Amygdala (tissue), 56 donors: ENCODE measurements around the gene LZTS2.
"Not testable (repeated sequence)": the region's sequence is repeated elsewhere in the genome, so short reads cannot be mapped to it uniquely, and the experiment has no call there.

Experiments used
- DNase-seq, 56 donors: peaks; one replicate each; lab custom pipeline; 2025; lab: John Stamatoyannopoulos, UW

The LZTS2 gene

DNA sequence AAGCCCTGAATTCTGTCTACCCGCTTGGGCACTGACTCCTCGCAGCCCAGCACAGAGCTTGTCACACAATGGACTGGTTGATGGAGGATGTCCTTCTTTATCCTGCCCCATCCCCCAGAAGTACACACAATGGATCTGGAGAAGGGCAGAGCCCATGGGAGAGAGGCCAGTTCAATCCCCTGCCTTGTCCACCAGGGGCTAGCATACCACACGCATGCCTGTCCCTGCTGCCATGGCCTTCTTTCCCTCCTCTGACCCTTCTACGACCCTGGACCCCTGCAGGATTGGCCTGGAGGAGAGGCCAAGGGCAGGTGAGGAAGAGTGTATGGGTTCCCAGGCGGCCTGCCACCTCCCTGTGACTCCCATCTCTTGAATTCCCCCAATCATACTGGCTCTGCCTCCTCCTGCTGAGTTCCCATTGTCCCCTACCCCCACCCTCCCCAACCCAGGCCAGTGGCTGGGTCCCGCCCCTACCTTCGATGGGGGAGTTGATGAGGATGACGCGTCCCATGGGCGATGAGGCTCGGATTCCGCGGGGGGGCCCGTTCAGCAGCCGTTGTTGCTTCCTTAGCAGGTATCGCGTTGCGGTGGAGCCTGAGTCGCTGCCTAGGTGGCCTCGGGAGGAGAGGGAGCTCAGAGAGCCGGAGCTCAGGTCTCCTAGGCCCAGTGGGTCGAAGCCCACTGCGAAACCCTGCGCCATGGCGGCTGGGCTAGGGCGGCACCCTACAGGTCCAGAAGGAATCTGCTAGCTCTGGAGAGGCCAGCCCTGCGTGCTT, 30.1 kb downstream of the LZTS2 start:
- DNase-seq: no peak

DNA sequence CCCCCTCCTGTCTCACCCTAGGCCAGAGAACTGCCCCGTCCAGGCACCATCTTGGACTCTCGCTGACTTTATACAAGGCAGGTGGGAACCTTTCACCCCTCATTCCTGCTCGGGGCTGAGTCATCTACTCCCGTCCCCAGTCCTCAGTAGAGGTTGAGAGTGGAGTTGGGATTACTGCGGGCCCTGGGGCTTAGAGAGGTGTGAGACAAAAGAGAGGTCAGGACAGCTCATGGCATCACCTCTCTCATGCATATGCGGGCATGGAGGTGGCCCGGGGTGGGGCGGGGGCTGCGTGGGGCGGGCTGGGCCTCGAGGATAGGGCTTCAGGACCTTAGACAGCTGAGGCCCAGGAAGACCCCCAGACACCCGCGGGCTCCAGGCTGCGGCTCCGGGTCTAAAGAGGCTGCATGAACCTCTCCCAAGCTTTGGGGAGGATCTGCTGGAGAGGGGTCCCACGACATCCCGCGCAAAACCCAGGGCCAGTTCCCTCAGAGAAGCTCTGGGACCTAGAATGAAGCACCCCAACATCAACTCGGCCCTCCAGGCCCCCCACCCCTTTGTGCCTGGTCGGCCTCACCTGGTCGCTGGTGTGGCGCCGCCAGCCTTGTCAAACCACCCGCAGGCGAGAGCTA, 31.0 kb downstream of the LZTS2 start:
- no peak for DNase-seq

DNA sequence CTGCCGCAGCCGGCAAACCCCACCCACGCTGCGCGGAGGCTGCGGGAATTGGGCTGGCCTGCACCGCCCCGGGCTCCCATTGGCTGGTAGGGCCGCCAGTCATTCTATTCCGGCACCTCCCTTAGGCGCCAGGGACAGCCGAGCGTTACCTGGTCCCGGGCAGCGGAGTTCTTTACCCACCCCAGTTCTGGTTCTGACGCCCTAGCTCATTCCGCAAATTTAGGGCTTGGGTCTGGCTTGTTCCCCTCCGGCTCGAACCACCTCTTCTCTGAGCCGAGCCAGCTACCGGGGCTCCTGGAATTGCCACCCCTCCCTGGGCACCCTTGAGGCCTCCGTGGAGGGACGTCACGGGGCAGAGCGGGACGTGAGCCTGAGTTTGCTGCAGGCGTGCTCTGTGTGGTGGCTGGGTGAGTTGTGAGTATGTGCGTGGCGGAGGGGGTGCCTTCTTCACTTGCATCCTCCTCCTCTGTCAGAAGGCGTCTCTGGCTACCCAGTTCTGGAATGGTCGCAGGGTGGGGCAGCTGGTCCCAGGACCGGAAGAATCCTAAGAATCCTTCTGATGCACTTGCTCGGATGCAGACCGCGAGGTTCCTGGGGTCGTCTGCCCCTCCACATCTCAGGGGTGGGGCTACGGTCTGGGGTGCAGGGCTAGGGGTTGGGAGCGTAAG, 31.7 kb downstream of the LZTS2 start, which contains the start of the genes PDZD7 and SFXN3:
Gene PDZD7, minus strand, starts transcription at position 2 of the 668 bp plus-strand sequence. CDS start 910 bp downstream, outside the sequence.
Gene SFXN3, plus strand, starts transcription at position 107 of the 668 bp plus-strand sequence. CDS start 3,461 bp downstream, outside the sequence.
- peak; percentile 34 to 99 (median 90) for DNase-seq

DNA sequence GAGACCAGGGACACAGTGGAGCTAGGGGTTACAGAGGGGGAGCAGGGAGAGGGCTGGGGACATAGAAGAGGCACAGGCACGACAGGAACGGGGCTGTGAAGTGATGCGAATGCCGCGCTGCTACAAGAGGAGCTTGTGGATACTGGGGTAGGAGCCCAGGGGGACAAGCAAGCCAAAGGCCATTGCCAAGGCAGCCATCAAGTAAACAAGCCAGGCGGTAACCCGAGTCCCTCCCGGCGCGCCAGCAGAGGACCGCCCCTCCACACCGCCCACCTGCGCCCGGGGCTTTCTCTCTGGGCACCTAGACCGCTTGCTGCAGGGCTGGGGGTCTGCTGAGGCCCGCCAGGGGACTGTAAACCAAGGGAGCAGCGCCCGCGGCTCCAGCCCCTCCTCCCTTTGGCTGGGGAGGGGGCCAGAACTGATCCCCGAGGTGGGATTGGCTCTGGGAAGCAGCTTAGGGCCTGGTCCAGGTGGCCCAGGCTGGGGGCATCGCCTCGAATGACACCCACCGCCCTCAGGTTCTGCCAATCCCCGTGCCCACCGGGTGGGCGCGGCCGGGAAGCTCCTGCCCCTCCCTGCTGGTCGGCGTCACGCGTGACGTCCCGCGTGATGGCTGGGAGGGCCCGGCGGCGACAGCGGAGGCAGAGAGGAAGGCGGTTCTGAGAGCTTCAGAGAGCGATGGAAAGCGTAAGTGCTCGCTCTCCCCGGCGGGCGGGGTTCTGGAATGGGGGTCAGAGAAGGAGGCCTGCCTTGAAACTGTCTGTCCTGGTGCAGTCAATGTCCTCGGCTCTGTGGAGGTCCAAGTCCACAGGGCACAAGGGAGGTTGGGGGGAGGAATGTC, 32.4 kb downstream of the LZTS2 start:
- peak; percentile 40 to 91 (median 78) for DNase-seq

DNA sequence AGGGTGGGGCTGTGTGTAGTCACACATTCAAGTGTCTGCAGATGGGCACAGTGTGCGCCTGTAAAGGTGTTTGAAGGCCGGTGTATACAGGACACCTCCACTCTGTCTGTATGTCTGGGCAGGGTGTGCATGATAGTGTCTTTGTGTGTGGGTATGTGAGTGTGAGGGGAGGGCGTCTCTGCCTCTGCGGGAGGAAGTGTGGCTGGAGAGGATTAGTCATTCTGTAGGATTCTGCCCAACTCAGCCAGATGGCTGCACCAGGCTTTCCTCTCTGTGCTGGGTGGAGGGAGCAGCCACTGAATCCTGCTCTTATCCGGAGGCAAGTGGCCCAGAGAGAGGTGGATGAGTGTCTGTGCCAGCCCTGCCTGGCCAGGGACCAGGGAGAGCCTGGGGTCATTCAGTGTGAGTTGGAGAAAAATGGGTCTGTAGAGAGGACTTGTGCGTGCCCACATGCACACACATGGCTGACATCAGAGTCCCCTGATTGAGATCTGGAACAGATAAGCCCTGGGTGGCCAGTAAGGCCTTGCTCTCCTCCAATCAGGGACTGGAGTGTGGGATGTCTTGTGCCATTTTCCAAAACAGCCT, 33.1 kb downstream of the LZTS2 start:
- DNase-seq: peak in 46 of 56 donors; percentile 37 to 86 (median 69)

DNA sequence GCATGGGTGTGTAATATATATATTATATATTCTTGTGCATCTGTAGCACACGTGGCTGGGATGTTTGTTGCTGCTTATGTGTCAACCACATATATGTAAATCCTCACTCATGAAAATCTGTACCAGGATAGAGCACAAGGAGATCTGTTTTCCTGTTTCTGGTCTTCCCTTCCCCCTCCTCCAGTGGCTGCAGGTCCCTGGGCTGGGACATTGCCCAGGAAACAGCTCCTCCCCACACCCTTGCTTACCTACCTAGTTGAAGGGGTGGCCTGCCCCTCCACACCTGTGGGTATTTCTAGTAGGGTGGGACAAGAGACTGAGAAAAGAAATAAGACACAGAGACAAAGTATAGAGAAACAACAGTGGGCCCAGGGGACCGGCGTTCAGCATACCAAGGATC, 33.7 kb downstream of the LZTS2 start:
- DNase-seq: no peak

DNA sequence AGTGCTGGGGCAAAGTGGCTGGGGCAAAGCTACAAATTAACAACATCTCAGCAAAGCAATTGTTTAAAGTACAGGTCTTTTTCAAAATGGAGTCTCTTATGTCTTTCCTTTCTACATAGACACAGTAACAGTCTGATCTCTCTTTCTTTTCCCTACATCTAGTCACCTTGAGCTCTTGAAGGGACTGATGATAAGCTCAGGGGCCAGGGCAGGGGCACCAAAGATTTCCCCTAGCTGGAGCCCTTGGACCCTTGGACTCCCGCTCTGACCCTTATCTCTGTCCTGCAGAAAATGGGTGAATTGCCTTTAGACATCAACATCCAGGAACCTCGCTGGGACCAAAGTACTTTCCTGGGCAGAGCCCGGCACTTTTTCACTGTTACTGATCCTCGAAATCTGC, 34.8 kb downstream of the LZTS2 start:
- not testable (repeated sequence) for DNase-seq

DNA sequence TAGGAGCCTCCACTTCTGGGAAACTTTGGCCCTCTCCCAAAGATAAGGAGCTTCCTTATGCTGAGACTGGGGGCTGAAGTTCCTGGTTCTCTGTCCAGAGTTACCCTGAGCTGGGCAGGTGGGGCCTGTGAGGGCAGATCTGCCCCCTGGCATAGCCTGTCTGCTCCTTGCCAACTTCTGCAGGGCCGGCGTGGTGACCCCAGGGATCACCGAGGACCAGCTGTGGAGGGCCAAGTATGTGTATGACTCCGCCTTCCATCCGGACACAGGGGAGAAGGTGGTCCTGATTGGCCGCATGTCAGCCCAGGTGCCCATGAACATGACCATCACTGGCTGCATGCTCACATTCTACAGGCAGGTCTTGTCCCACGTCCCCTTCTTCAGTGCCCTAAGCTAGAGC, 35.7 kb downstream of the LZTS2 start:
- no peak for DNase-seq

DNA sequence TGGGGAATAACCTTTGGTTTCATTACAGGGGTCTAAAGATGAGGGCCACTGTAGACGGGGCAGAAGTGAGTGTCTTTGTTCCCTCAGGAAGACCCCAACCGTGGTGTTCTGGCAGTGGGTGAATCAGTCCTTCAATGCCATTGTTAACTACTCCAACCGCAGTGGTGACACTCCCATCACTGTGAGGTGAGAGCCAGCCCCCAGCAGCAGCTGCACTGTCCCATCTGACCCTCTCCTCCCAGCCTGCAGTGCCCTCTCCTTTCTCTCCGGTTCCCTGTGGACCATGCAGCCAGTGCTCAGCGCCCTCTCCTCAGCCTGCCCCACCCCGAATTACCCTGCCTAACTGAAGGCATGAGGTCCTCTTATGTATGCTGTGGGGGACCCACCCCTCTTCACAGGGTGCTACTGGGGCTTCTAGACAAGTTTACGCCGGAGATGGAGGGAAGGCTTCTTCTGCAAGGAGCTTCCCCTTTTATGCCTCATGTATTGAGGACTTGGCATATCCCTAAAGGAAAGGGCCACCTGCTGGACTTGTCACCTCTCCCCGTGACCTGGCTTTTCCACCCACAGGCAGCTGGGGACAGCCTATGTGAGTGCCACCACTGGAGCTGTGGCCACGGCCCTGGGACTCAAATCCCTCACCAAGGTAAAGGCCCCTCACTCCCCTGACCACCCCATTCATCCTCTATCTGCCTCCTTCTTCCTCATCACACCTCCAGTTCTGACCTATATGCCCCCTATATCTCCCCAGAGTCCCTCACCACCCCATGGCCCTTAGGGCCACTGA, 36.5 kb downstream of the LZTS2 start:
- DNase-seq: no peak

DNA sequence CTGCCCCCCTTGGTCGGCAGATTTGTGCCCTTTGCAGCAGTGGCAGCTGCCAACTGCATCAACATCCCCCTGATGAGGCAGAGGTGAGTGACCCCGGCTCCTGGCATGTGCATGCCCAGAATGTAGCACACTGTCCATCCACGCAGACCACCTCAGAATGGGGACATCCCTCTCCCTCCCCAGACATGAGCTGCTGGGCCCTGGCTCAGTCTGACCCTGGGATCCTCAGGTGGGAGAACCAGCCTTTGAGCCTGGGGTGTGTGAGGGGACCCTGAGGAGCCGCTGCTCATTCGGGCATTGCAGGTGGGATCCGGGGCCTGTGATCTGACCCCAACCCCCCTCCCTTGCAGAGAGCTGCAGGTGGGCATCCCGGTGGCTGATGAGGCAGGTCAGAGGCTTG, 37.1 kb downstream of the LZTS2 start:
- no peak for DNase-seq

DNA sequence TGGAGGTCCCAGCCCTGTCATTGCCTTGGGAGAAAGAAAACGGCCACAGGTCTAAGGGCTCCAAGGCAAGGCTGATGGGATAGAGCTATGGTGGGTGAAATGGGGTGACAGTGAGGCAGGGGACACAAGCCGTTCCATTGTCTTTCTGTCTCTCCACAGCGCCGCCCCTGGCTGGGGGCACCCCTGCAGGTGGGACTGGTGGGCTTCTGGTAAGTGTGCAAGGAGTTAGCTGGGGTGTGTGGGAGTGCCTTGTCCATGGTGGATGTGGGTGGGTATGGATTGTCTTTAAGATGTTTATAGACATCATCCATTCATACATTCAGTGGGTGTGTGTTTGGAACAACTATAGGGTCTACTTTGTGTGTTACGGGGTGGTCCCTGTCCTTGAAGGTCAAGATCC, 38.9 kb downstream of the LZTS2 start:
- DNase-seq: no peak

DNA sequence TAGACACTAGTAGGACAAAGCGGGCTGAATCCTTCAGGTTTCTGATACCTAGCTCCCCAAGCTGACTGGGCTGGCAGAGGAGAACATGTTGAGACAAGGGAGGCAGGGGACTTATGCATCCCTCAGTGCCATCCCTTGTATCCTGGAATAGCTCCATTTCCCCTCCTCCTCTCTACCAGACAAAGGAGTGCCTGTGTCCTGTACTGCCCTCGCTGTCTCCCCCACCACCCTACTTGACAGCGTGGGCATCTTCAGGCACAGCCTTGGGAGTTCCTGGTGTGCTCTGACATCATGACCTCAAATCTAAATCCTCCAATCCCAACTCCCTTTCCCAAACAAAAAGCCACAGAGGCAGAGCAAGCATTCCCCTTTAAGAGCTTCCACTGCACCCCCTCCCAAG, 40.5 kb downstream of the LZTS2 start:
- peak in 4 of 56 donors; percentile 7 to 28 (median 21) for DNase-seq

DNA sequence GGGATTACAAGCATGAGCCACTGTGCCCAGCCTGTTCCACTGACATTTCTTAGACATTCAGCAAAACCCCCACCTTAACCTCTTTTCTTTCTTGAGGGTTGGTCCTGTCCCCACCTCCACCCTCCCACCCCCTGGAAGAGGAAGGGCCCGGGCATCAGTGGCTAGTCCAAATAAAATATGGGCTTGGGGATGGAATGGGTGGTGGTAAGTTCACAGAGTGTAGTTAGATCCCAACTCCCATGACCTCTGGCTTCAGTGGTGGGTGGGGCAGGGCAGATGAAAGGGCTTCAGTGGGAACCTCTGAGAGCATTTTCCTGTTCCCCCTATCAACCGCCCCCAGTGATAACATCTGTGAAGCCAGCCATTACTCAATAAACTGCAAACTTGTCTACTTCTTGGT, 41.2 kb downstream of the LZTS2 start:
- no peak for DNase-seq

DNA sequence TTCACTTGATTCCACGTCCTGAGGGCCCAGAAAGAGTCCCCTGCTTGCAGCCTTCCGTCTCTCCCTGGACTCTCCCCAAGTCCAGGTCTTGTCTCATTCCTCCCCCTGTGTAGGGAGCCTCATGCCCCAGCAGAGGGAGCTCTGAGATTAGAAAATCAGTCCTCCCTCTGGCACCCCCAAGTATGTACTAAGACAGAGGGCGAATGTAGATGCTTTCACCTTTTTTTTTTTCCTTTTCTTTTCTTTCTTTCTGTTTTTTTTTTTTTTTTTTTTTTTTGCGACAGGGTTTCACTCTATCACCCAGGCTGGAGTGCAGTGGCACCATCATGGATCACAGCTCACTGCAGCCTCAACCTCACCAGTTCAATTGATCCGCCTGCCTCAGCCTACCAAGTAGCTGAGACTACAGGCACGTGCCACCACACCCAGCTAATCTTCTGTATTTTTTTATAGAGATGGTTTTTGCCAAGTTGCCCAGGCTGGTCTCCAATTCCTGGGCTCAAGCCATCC, 41.7 kb downstream of the LZTS2 start:
- DNase-seq: peak in 54 of 56 donors; percentile 6 to 90 (median 56)

DNA sequence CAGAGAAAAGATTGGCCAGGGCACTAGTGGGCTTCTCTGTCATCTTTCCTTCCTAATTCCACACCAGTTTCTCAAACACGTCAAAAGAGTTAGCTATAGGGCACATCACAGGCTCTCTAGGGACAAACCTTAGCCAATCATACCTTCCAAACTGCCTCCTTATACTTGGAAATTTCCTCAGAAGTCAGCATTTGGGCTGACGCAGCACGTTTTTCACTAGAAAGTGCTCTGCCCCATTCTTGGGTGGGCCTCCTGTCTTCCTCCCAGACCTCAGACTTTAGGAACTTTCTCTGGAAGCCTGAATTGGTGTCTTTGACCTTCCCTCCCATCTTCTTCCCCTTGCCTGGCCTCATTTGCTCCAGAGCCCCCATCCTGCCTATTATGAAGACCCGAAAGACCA, 42.5 kb downstream of the LZTS2 start:
- DNase-seq: no peak

DNA sequence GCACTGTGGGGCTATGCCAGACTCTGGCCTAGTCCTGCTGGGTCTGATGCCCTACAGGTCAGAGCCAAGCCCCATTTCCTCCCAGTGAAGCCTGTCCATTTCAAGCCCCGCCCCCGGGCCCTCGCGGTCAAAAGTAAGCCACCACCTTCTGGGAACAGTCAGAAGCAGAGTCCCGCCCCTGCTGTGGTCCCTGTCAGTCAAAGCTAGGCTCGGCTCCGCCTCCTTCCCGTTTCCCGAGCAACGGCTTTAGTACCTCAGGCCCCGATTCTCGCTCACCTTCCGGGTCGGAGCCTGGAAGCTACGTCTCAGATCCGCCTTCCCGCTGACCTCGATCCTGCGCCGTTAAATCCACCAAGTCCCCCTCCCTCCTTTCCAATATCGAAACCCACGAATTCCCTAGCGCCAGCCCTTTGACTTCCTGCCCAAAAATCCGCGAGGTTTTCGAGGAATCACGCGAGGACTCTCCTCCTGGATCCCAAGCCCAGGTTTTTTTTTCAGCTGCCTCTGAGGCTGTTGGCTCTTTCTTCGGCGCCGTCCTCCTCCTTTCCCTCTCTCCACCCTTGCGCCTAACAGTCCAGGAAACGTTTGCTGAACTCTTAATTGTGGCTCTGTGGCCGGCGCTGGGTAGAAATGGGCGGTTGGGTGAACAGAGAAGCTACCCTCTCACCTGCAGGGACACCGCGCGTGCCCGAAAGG, 43.2 kb downstream of the LZTS2 start:
- peak in 54 of 56 donors; percentile 23 to 94 (median 73) for DNase-seq

DNA sequence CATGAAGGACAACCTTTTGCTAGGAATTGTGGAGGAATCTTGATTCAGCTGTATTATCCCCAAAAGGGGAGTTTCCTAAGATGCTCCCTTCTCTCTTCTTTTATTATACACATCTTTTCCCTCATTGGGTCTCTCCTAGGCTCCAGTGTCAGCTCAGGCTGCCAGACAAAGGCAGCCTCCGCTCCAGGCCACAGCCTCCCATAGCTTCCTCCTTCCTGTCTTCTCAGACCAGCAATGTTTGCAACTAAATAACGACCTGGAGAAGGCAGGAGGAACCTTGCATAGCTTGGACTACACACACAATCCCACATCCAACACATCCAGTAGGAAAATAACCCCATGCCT, 43.7 kb downstream of the LZTS2 start:
- DNase-seq: no peak

DNA sequence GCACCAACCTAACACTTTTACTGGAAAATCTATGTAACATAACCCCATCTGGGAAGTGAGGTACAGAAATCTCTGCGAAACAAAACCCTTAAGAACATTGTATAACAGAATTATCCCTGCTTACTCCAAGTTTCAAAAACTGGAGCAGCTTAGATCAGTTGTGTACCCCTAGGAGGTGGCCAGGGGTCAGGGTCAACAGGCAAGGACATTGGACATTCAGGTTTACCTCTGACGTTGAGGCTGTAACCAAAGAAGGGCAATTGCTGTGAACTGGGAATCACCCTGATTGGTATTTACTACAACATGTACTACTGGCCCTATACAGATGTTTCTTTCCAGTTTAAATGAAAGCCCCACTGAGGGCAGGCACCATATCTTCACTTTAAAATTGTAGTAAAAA, 44.5 kb downstream of the LZTS2 start:
- DNase-seq: no peak
